ENCODE measurements around the gene PDCD1. TPM values are rescaled to one million over a fixed set of nuclear protein-coding genes. Genes with fewer than 3 reads are reported as not detected.

Gene PDCD1
- total RNA-seq, 1 experiment from 2014 or later = 0.22 TPM

- Histone ChIP-seq H3K4me3 (replicated peaks in 1 of 2; ENCODE audit: low read depth in 1 of 2, low read length in 2 of 2) (no peak overlapping the region), H3K27me3 (ENCODE audit: insufficient read depth, low read length) (no peaks in the 10 kb centered on the region), H3K79me2 (ENCODE audit: insufficient read depth, low read length) (no peaks in the 10 kb centered on the region), H3K9me3 (ENCODE audit: control insufficient read depth in 1 of 2, insufficient read depth in 1 of 2, low read depth in 1 of 2, low read length in 2 of 2) (no peaks in the 10 kb centered on the region), H3K9ac (ENCODE audit: low read length) (no peak overlapping the region), H3K4me1 (ENCODE audit: control insufficient read depth in 1 of 2, insufficient read depth in 2 of 2, low read length in 2 of 2) (peaks cover 10 to 14% of the 10 kb centered on the region in 2 experiments), H3K27ac (ENCODE audit: low read depth, low read length) (no peak overlapping the region), H3K4me2 (ENCODE audit: low read length) (no peak overlapping the region), H2AFZ (ENCODE audit: low read depth, low read length, poor library complexity, severe bottlenecking) (no peak overlapping the region), H4K20me1 (ENCODE audit: insufficient read depth) (no peaks in the 10 kb centered on the region), H3K9me2 (ENCODE audit: insufficient read depth) (no peaks in the 10 kb centered on the region), H3K36me3 (ENCODE audit: control insufficient read depth in 1 of 2, insufficient read depth in 2 of 2, low read length in 2 of 2) (no peaks in the 10 kb centered on the region)
- intact Hi-C loops (cut with micrococcal nuclease) = no loop called here
- DNase-seq (ENCODE audit: low read depth, low spot score) (no peak), ATAC-seq (no peak)
- RAD21 ChIA-PET (ENCODE audit: low non-redundant PET in 1 of 2, low total read pairs in 2 of 2, uncharacterized antibody in 2 of 2, unreplicated experiment in 2 of 2) = no interaction called here
- BruUV-seq (replicated peaks) = no TSS peak
- POLR2A ChIA-PET = no interaction called here
- CTCF ChIA-PET = no interaction called here
- TF ChIP-seq CEBPB (IDR thresholded peaks at IDR 0.05; ENCODE audit: low read depth) (no peak), EGR1 (IDR thresholded peaks at IDR 0.05; ENCODE audit: low read depth) (no peak), YY1 (IDR thresholded peaks at IDR 0.05; ENCODE audit: extremely low read depth, insufficient replicate concordance, low read depth, low read length) (no peak), ZNF274 (IDR thresholded peaks at IDR 0.05; ENCODE audit: low read depth, low read length) (no peak), ZFX (IDR thresholded peaks at IDR 0.05) (no peak), SIN3A (IDR thresholded peaks at IDR 0.05; ENCODE audit: low read depth) (no peak), REST (IDR thresholded peaks at IDR 0.05; ENCODE audit: low read depth) (no peak), JUND (IDR thresholded peaks at IDR 0.05) (no peak), POLR2AphosphoS5 (IDR thresholded peaks at IDR 0.05; ENCODE audit: low read depth, low read length) (no peak), ATF3 (IDR thresholded peaks at IDR 0.05) (no peak), EZH2phosphoT487 (IDR thresholded peaks at IDR 0.05; ENCODE audit: borderline replicate concordance) (no peak), TCF7L2 (IDR thresholded peaks at IDR 0.05; ENCODE audit: borderline replicate concordance, extremely low read depth, insufficient read depth, insufficient read length) (no peak), CBX3 (IDR thresholded peaks at IDR 0.05; ENCODE audit: low read depth) (no peak), RAD21 (IDR thresholded peaks at IDR 0.05; ENCODE audit: low read depth) (no peak), ELF1 (IDR thresholded peaks at IDR 0.05; ENCODE audit: borderline replicate concordance, low read depth) (no peak)
- TF ChIP-seq, protein P1, sequence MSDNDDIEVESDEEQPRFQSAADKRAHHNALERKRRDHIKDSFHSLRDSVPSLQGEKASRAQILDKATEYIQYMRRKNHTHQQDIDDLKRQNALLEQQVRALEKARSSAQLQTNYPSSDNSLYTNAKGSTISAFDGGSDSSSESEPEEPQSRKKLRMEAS (IDR thresholded peaks at IDR 0.05) = no peak
- TF ChIP-seq, protein P2, sequence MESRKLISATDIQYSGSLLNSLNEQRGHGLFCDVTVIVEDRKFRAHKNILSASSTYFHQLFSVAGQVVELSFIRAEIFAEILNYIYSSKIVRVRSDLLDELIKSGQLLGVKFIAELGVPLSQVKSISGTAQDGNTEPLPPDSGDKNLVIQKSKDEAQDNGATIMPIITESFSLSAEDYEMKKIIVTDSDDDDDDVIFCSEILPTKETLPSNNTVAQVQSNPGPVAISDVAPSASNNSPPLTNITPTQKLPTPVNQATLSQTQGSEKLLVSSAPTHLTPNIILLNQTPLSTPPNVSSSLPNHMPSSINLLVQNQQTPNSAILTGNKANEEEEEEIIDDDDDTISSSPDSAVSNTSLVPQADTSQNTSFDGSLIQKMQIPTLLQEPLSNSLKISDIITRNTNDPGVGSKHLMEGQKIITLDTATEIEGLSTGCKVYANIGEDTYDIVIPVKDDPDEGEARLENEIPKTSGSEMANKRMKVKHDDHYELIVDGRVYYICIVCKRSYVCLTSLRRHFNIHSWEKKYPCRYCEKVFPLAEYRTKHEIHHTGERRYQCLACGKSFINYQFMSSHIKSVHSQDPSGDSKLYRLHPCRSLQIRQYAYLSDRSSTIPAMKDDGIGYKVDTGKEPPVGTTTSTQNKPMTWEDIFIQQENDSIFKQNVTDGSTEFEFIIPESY (IDR thresholded peaks at IDR 0.05; ENCODE audit: extremely low read depth, insufficient replicate concordance, low read length) = no peak
- TF ChIP-seq, protein P3, sequence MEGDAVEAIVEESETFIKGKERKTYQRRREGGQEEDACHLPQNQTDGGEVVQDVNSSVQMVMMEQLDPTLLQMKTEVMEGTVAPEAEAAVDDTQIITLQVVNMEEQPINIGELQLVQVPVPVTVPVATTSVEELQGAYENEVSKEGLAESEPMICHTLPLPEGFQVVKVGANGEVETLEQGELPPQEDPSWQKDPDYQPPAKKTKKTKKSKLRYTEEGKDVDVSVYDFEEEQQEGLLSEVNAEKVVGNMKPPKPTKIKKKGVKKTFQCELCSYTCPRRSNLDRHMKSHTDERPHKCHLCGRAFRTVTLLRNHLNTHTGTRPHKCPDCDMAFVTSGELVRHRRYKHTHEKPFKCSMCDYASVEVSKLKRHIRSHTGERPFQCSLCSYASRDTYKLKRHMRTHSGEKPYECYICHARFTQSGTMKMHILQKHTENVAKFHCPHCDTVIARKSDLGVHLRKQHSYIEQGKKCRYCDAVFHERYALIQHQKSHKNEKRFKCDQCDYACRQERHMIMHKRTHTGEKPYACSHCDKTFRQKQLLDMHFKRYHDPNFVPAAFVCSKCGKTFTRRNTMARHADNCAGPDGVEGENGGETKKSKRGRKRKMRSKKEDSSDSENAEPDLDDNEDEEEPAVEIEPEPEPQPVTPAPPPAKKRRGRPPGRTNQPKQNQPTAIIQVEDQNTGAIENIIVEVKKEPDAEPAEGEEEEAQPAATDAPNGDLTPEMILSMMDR (IDR thresholded peaks at IDR 0.05 in 2 of 3, conservative IDR thresholded peaks at IDR 0.05 in 1 of 3; ENCODE audit: borderline replicate concordance in 1 of 3, insufficient read depth in 1 of 3, low read depth in 2 of 3, low read length in 2 of 3) = no peak
Observed at GRCh38 chr2:241842620-241843211, 16.0 kb downstream of the PDCD1 start.

Data from HCT116 (cell line).